GM12892 (cell line): Measurements from ENCODE around the gene KANSL1L.

Source experiments
- POLR2A ChIP-seq: IDR thresholded peaks from 2 replicates; pipeline ENCODE4 v1.6.1; 2011; ENCODE audit warnings: low read depth, low read length, control low read depth
- POLR2AphosphoS5 ChIP-seq: IDR thresholded peaks from 2 replicates; pipeline ENCODE4 v1.6.1; 2011; ENCODE audit warnings: low read depth, low read length, control low read depth
- TAF1 ChIP-seq: IDR thresholded peaks from 2 replicates; pipeline ENCODE4 v1.6.1; 2011; ENCODE audit warnings: low read depth, mild to moderate bottlenecking, control low read depth, low read length, borderline replicate concordance

DNA sequence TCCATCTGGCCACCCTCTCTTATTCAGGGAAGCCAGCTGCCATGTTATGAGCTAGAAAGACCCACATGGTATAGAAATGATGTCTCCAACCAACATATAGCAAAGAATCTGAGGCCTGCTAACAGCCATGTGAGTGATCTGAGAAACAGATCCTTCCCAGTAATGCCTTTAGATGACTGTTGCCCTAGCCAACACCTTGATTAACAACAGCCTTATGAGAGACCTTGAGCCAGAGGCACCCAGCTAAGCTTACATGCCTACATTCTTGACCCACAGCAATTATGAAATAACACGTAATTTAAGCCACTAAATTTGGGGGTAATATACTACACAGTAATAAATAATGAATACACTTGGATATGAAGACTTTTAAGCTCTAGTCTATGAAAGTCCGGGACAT is 13.0 kb downstream of the KANSL1L start:
- TF ChIP-seq POLR2A, result no peak
- TF ChIP-seq TAF1, result no peak
- no peak for TF ChIP-seq POLR2AphosphoS5
